GM06990 (cell line): ENCODE data around the gene KRT17.
"Not testable (repeated sequence)": the region's sequence is repeated elsewhere in the genome, so short reads cannot be mapped to it uniquely, and the experiment has no call there.

Source experiments
- DNase-seq: peaks from one replicate; pipeline ENCODE4 v3.0.0-alpha.2; 2011; ENCODE audit not compliant: insufficient read length; ENCODE audit errors: extremely low read depth
- H3K27me3 ChIP-seq: replicated peaks from 2 replicates; pipeline ENCODE4 v1.6.0; 2011; ENCODE audit warnings: low read length; ENCODE audit not compliant: control insufficient read depth, insufficient read depth
- H3K36me3 ChIP-seq: 2 replicates; pipeline ENCODE4 v1.5.1; 2011; ENCODE audit warnings: low read length; ENCODE audit not compliant: control insufficient read depth, insufficient read depth
- H3K4me3 ChIP-seq: replicated peaks from 2 replicates; pipeline ENCODE4 v1.5.1; 2011; ENCODE audit warnings: low read depth, mild to moderate bottlenecking, control low read depth, low read length
- CTCF ChIP-seq: IDR thresholded peaks from 2 replicates; pipeline ENCODE4 v1.5.1; 2011; ENCODE audit warnings: low read length, control low read depth, mild to moderate bottlenecking, inconsistent platforms; ENCODE audit not compliant: insufficient read depth, poor library complexity, severe bottlenecking

KRT17 gene

DNA sequence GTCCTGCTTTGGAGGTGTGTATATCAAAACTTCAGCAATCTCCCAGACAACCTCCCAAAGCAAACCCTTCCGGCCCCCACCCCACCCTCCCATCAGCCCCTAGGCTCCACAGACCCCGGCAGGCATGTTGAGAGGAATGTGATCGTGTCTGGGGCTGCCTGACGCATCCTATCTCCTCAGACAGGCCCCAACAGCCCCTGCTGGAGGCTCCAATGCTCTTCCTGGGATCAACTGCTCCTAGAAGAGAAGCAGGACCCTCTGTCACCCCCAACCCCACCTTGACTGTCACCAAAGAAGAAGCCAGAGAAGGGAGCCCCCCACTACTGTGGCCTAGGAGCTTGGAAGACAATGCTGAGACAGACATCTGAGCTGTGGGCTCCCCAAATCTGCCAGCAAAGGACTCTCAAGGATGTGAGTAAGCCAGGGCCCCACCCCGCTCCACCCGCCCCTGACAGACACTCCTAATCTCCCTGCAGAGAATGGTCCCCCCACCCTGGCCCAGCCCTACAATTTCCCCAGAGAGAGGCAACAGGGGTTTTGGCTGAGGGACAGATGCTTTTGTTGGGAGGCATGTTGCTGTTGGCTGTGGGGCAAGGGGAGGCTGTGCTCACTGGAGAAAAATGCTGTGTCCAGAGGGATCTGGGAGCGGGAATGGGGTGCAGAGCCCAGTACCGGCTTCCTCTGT lies 36.1 kb downstream of the KRT17 start:
- no peak overlapping the region for H3K4me3 ChIP-seq

DNA sequence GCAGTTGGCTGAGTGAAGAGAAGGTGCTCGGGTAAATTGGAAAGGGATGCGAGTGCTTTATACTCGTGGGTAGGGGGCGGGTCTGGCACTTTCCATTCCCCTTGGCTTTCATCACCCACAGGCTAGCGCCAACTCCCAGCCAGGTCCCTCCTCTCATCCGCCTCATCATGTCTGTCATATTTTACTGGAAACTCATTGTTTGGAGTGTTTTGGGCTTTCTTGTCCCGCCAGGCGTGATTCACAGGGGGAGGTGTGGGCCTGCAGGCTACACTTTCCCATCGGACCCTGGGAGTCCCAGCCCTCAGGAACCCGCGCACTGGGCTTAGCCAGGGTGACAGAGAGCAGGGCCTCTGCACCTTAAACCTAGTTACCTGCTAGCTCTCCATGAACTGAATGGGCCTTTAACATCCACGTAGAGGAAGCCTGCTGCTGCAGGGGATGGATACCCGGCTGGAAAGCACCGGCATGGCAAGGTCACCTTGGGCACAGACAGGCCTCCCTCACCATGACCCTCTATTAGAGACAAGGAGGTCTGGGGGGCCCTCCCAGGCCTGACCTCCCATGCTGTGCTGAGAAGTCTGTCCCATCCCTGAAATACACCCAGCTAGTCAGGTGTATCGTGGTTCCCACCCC lies 37.4 kb downstream of the KRT17 start, which contains the start of gene KRT14:
KRT14 (minus strand) TSS at position 33 of the 633 bp plus-strand sequence. CDS start 61 bp downstream, outside the sequence.
- no peak for TF ChIP-seq CTCF
- Histone ChIP-seq H3K36me3 (no peaks in the 10 kb centered on the region), H3K4me3 (no peak within 1 kb of the TSS), H3K27me3 (no peaks in the 10 kb centered on the region; the same call in 1 of the 2 replicates)
- no peak for DNase-seq

More for the DNA sequence above, 36.1 kb downstream of the KRT17 start:
- H3K36me3 ChIP-seq = no peaks in the 10 kb centered on the region
- H3K27me3 ChIP-seq = no peaks in the 10 kb centered on the region; the same call in 1 of the 2 replicates
- no peak for TF ChIP-seq CTCF
- no peak for DNase-seq

- no peak for DNase-seq
- H3K36me3 ChIP-seq = no peaks in the 10 kb centered on the region
- H3K4me3 ChIP-seq = no peak overlapping the region
- no peaks in the 10 kb centered on the region; the same call in 1 of the 2 replicates for H3K27me3 ChIP-seq
- TF ChIP-seq CTCF = no peak
These were observed 38.9 kb downstream of the KRT17 start for GRCh38 chr17:41585301-41586056.

GRCh38 chr17:41584331-41584927 lies 39.9 kb downstream of the KRT17 start:
- H3K27me3 ChIP-seq, H3K36me3 ChIP-seq, H3K4me3 ChIP-seq, DNase-seq: not testable (repeated sequence)

- H3K27me3 ChIP-seq = peaks cover 1% of the 10 kb centered on the region; the same call in 1 of the 2 replicates
- H3K36me3 ChIP-seq = no peaks in the 10 kb centered on the region
- H3K4me3 ChIP-seq = no peak overlapping the region
- DNase-seq = no peak
- no peak for TF ChIP-seq CTCF
These were observed 40.9 kb downstream of the KRT17 start for GRCh38 chr17:41583137-41584127.

DNA sequence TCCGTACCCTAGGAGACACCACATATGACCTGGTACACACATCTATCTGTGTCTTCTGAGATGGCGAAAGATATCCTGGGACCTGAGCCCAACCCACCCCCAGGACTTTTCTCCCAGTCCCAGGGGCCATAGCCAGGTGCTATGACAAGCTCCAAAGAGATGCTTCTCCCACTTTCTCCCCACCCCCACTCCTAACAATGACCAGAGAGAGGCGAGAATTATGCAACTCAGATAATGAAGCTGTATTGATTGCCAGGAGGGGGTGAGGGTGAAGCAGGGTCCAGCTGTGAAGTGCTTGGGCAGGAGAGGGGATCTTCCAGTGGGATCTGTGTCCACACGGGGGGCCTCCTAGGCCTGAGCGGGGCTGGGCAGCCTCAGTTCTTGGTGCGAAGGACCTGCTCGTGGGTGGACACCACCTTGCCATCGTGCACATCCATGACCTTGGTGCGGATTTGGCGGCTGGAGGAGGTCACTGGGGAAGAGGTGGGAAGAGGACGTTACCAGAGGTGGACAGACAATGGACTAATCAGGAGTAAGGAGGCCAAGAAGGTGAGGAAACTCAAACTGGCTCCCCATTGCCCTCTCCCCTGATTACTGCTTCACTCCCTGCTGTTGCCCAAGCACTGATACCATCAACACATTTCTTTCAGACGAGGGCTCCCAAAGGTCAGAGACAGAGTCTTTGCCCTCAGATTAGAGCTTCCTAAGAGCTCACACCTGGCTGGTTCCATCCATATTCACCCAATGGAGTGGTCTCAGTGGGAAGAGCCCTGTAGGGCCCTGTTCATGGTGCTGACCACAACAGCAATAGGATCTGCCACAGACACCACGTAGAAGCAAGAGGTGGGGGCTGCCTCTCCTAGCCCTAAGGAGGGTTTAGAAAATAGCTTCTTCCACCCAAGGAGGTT lies 42.1 kb downstream of the KRT17 start:
- not testable (repeated sequence) for H3K27me3 ChIP-seq, DNase-seq, H3K36me3 ChIP-seq, H3K4me3 ChIP-seq
